ENCODE measurements around the gene DYNLT2. TPM values are rescaled to one million over a fixed set of nuclear protein-coding genes. Genes with fewer than 3 reads are reported as not detected.
A peak's percentile ranks its signal among the peaks of the same experiment; 100 is the strongest.

Gene DYNLT2
- total and polyA plus RNA-seq, 2 of the 13 experiments (the other 11 are each of a cell fraction or from before 2014, with no cell fraction given) = 2.1 to 4.3 TPM

- no peak for TF ChIP-seq RERE (CRISPR knock-in tag; IDR thresholded peaks at IDR 0.05; ENCODE audit: low read depth)
- TF ChIP-seq ZFYVE20 (CRISPR knock-in tag; IDR thresholded peaks at IDR 0.05; ENCODE audit: borderline replicate concordance, low read depth) = peak; percentile 78
- peak; percentile 98 for TF ChIP-seq ZNF430 (CRISPR knock-in tag; IDR thresholded peaks at IDR 0.05)
- TF ChIP-seq GABPA (IDR thresholded peaks at IDR 0.05; ENCODE audit: low read depth, low read length) = no peak
- no peak for TF ChIP-seq GABPA (CRISPR knock-in tag; IDR thresholded peaks at IDR 0.05; ENCODE audit: low read depth)
- TF ChIP-seq KAT2B (IDR thresholded peaks at IDR 0.05; ENCODE audit: borderline replicate concordance, low read depth, low read length) = 0 out of 2 replicates have a peak, but pooled peaks have one; percentile 8
- peak; percentile 92 for TF ChIP-seq PHF8 (CRISPR knock-in tag; IDR thresholded peaks at IDR 0.05)
- TF ChIP-seq ATM (IDR thresholded peaks at IDR 0.05; ENCODE audit: borderline replicate concordance) = no peak
- TF ChIP-seq DMAP1 (CRISPR knock-in tag; IDR thresholded peaks at IDR 0.05) = peak; percentile 91
- TF ChIP-seq MIER2 (CRISPR knock-in tag; IDR thresholded peaks at IDR 0.05) = peak; percentile 55; the same call in 1 of the 2 replicates
- no peak for TF ChIP-seq GFI1 (CRISPR knock-in tag; IDR thresholded peaks at IDR 0.05; ENCODE audit: borderline replicate concordance)
- TF ChIP-seq CREB1 (IDR thresholded peaks at IDR 0.05) = no peak
- no peak for TF ChIP-seq CREB1 (CRISPR knock-in tag; IDR thresholded peaks at IDR 0.05)
- TF ChIP-seq TCF7 (IDR thresholded peaks at IDR 0.05; ENCODE audit: low read depth) = no peak
- TF ChIP-seq ZNF720 (CRISPR knock-in tag; IDR thresholded peaks at IDR 0.05) = no peak
- no peak for TF ChIP-seq ZNF614 (CRISPR knock-in tag; IDR thresholded peaks at IDR 0.05; ENCODE audit: borderline replicate concordance)
- TF ChIP-seq ATAD3A (CRISPR knock-in tag; IDR thresholded peaks at IDR 0.05) = no peak
- TF ChIP-seq SMC3 (IDR thresholded peaks at IDR 0.05; ENCODE audit: low read length) = no peak
- TF ChIP-seq ZNF260 (CRISPR knock-in tag; IDR thresholded peaks at IDR 0.05; ENCODE audit: borderline replicate concordance, low read depth) = no peak
- peak; percentile 92; the same call in 1 of the 2 replicates for TF ChIP-seq IRF9 (CRISPR knock-in tag; IDR thresholded peaks at IDR 0.05; ENCODE audit: borderline replicate concordance)
- 0 out of 2 replicates have a peak, but pooled peaks have one; percentile 47 for TF ChIP-seq PATZ1 (CRISPR knock-in tag; IDR thresholded peaks at IDR 0.05)
- TF ChIP-seq CHCHD3 (CRISPR knock-in tag; IDR thresholded peaks at IDR 0.05) = peak; percentile 90; the same call in 1 of the 2 replicates
- no peak for TF ChIP-seq TRIM22 (IDR thresholded peaks at IDR 0.05)
Measured at GRCh38 chr6:169724494-169725124, 26.8 kb downstream of the DYNLT2 start, which contains the start of gene PHF10 (continued).

All from HepG2 (cell line).